ENCODE results near the gene SPRY2.

DNA sequence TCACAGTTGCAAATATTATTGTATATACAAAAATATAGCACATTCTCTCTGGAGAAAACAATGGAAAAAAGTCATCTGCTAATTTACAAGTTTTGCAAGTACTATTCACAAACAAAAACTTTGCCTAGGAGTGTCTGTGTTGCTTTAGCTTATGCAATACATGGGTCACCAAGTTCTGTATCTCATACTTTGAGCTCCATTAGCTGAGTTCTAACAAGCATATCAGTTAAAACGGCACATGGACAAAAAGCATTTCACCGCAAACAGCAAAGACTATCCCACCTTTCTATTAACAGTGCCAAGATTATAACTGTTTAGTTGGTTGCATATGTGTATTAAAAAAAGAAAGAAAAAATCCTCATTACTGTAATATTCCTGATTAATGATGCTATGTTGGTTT, 4.6 kb downstream of the SPRY2 start:
- TF ChIP-seq, protein P1, sequence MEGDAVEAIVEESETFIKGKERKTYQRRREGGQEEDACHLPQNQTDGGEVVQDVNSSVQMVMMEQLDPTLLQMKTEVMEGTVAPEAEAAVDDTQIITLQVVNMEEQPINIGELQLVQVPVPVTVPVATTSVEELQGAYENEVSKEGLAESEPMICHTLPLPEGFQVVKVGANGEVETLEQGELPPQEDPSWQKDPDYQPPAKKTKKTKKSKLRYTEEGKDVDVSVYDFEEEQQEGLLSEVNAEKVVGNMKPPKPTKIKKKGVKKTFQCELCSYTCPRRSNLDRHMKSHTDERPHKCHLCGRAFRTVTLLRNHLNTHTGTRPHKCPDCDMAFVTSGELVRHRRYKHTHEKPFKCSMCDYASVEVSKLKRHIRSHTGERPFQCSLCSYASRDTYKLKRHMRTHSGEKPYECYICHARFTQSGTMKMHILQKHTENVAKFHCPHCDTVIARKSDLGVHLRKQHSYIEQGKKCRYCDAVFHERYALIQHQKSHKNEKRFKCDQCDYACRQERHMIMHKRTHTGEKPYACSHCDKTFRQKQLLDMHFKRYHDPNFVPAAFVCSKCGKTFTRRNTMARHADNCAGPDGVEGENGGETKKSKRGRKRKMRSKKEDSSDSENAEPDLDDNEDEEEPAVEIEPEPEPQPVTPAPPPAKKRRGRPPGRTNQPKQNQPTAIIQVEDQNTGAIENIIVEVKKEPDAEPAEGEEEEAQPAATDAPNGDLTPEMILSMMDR (conservative IDR thresholded peaks at IDR 0.05; ENCODE audit: low read depth, low read length): no peak
- no peak for TF ChIP-seq EZH2 (IDR thresholded peaks at IDR 0.05; ENCODE audit: borderline replicate concordance, low read depth, low read length, poor library complexity, severe bottlenecking)
